ENCODE results near the gene EPS15.
A peak's percentile ranks its signal among the peaks of the same experiment; 100 is the strongest.
"Not testable (repeated sequence)": the region's sequence is repeated elsewhere in the genome, so short reads cannot be mapped to it uniquely, and the experiment has no call there.

EPS15 gene

GRCh38 chr1:51534447-51534846 is 15.4 kb upstream of the EPS15 start:
- no peaks in the 10 kb centered on the region for H3K9me3 Mint-ChIP-seq
- H3K27ac Mint-ChIP-seq = peak overlapping the region; percentile 39 to 88
- H3K4me1 Mint-ChIP-seq (ENCODE audit: low read depth in 2 of 2) = peaks cover 0 to 5% of the 10 kb centered on the region in 2 donors
- no peaks in the 10 kb centered on the region for H3K27me3 Mint-ChIP-seq
- ATAC-seq (replicated peaks) (peak; percentile 14), DNase-seq (no peak)
- no peaks in the 10 kb centered on the region for H3K36me3 Mint-ChIP-seq (ENCODE audit: insufficient read depth)
- H3K4me3 Mint-ChIP-seq = no peak overlapping the region

GRCh38 chr1:51532853-51533252 is 13.8 kb upstream of the EPS15 start:
- H3K4me1 Mint-ChIP-seq (ENCODE audit: low read depth in 2 of 2) = peaks cover 0 to 5% of the 10 kb centered on the region in 2 donors
- H3K36me3 Mint-ChIP-seq (ENCODE audit: insufficient read depth) = no peaks in the 10 kb centered on the region
- DNase-seq (no peak), ATAC-seq (replicated peaks) (no peak)
- H3K4me3 Mint-ChIP-seq = no peak overlapping the region
- no peaks in the 10 kb centered on the region for H3K9me3 Mint-ChIP-seq
- H3K27me3 Mint-ChIP-seq = no peaks in the 10 kb centered on the region
- no peak overlapping the region for H3K27ac Mint-ChIP-seq

- not testable (repeated sequence) for H3K36me3 Mint-ChIP-seq (ENCODE audit: insufficient read depth); H3K4me3 Mint-ChIP-seq; H3K4me1 Mint-ChIP-seq (ENCODE audit: low read depth in 2 of 2); H3K27ac Mint-ChIP-seq; DNase-seq; H3K9me3 Mint-ChIP-seq; H3K27me3 Mint-ChIP-seq; ATAC-seq (replicated peaks)
These were observed 11.4 kb upstream of the EPS15 start for GRCh38 chr1:51530447-51530846.

- Mint-ChIP-seq H3K36me3 (ENCODE audit: insufficient read depth) (no peaks in the 10 kb centered on the region), H3K9me3 (no peaks in the 10 kb centered on the region), H3K27me3 (no peaks in the 10 kb centered on the region), H3K4me1 (ENCODE audit: low read depth in 2 of 2) (no peaks in the 10 kb centered on the region), H3K4me3 (no peak overlapping the region), H3K27ac (no peak overlapping the region)
- DNase-seq (no peak), ATAC-seq (replicated peaks) (no peak)
These were observed 8.1 kb upstream of the EPS15 start for GRCh38 chr1:51527144-51527543.

GRCh38 chr1:51526248-51526647 is 7.2 kb upstream of the EPS15 start:
- no peak for ATAC-seq (replicated peaks)

GRCh38 chr1:51525295-51525694 is 6.2 kb upstream of the EPS15 start:
- ATAC-seq (replicated peaks) = no peak
- Mint-ChIP-seq H3K4me3 (no peak overlapping the region), H3K27ac (no peak overlapping the region), H3K36me3 (ENCODE audit: insufficient read depth) (peaks cover 6% of the 10 kb centered on the region), H3K9me3 (peaks cover 0 to under 1% of the 10 kb centered on the region in 2 donors), H3K4me1 (ENCODE audit: low read depth in 2 of 2) (peaks cover 10% of the 10 kb centered on the region in 2 donors), H3K27me3 (no peaks in the 10 kb centered on the region)
- no peak for DNase-seq

More at GRCh38 chr1:51526248-51526647, 7.2 kb upstream of the EPS15 start:
- H3K9me3 Mint-ChIP-seq = no peaks in the 10 kb centered on the region
- no peak overlapping the region for H3K27ac Mint-ChIP-seq
- no peak overlapping the region for H3K4me3 Mint-ChIP-seq
- peaks cover under 1% of the 10 kb centered on the region in 2 donors for H3K4me1 Mint-ChIP-seq (ENCODE audit: low read depth in 2 of 2)
- no peak for DNase-seq
- no peaks in the 10 kb centered on the region for H3K27me3 Mint-ChIP-seq
- no peaks in the 10 kb centered on the region for H3K36me3 Mint-ChIP-seq (ENCODE audit: insufficient read depth)

GRCh38 chr1:51524817-51525216 is 5.8 kb upstream of the EPS15 start:
- Mint-ChIP-seq H3K36me3 (ENCODE audit: insufficient read depth) (peaks cover 11% of the 10 kb centered on the region), H3K27ac (no peak overlapping the region), H3K4me3 (no peak overlapping the region), H3K4me1 (ENCODE audit: low read depth in 2 of 2) (peaks cover 15% of the 10 kb centered on the region in 2 donors), H3K9me3 (peaks cover 0 to 6% of the 10 kb centered on the region in 2 donors), H3K27me3 (no peaks in the 10 kb centered on the region)
- DNase-seq (no peak), ATAC-seq (replicated peaks) (no peak)

- peaks cover 0 to 8% of the 10 kb centered on the region in 2 donors for H3K9me3 Mint-ChIP-seq
- peaks cover 17% of the 10 kb centered on the region for H3K36me3 Mint-ChIP-seq (ENCODE audit: insufficient read depth)
- H3K4me1 Mint-ChIP-seq (ENCODE audit: low read depth in 2 of 2) = peaks cover 16 to 20% of the 10 kb centered on the region in 2 donors
- no peak overlapping the region for H3K4me3 Mint-ChIP-seq
- H3K27ac Mint-ChIP-seq = no peak overlapping the region
- H3K27me3 Mint-ChIP-seq = no peaks in the 10 kb centered on the region
- ATAC-seq (replicated peaks) = no peak
- DNase-seq = no peak
These were observed 4.9 kb upstream of the EPS15 start for GRCh38 chr1:51523931-51524330.

- ATAC-seq (replicated peaks) = peak; percentile 66
- no peaks in the 10 kb centered on the region for H3K27me3 Mint-ChIP-seq
- H3K36me3 Mint-ChIP-seq (ENCODE audit: insufficient read depth) = peaks cover 29% of the 10 kb centered on the region
- DNase-seq = peak; percentile 21 to 36 (median 23)
- peak overlapping the region; percentile 97 to 98 for H3K27ac Mint-ChIP-seq
- peak overlapping the region; percentile 28 to 75 for H3K4me3 Mint-ChIP-seq
- H3K4me1 Mint-ChIP-seq (ENCODE audit: low read depth in 2 of 2) = peaks cover 41 to 42% of the 10 kb centered on the region in 2 donors
- peaks cover 0 to 8% of the 10 kb centered on the region in 2 donors for H3K9me3 Mint-ChIP-seq
These were observed 1.7 kb upstream of the EPS15 start for GRCh38 chr1:51520700-51521248.

GRCh38 chr1:51519865-51520699 is 1.0 kb upstream of the EPS15 start:
- no peak for ATAC-seq (replicated peaks)
- peaks cover 0 to 8% of the 10 kb centered on the region in 2 donors for H3K9me3 Mint-ChIP-seq
- H3K4me3 Mint-ChIP-seq = peak overlapping the region; percentile 28 to 75
- peaks cover 46 to 48% of the 10 kb centered on the region in 2 donors for H3K4me1 Mint-ChIP-seq (ENCODE audit: low read depth in 2 of 2)
- H3K36me3 Mint-ChIP-seq (ENCODE audit: insufficient read depth) = peaks cover 29% of the 10 kb centered on the region
- H3K27ac Mint-ChIP-seq = peak overlapping the region; percentile 97 to 98
- DNase-seq = no peak
- H3K27me3 Mint-ChIP-seq = no peaks in the 10 kb centered on the region

GRCh38 chr1:51518586-51519047 is 449 bp downstream of the EPS15 start:
- peak overlapping the region; percentile 97 to 98 for H3K27ac Mint-ChIP-seq

GRCh38 chr1:51518033-51518585 is 957 bp downstream of the EPS15 start:
- DNase-seq = peak; percentile 46 to 56 (median 46)
- peak overlapping the region; percentile 97 to 98 for H3K27ac Mint-ChIP-seq
- H3K27me3 Mint-ChIP-seq = no peaks in the 10 kb centered on the region
- peaks cover 53 to 60% of the 10 kb centered on the region in 2 donors for H3K4me1 Mint-ChIP-seq (ENCODE audit: low read depth in 2 of 2)
- peaks cover 29% of the 10 kb centered on the region for H3K36me3 Mint-ChIP-seq (ENCODE audit: insufficient read depth)
- peaks cover 0 to 8% of the 10 kb centered on the region in 2 donors for H3K9me3 Mint-ChIP-seq
- peak overlapping the region; percentile 96 to 100 for H3K4me3 Mint-ChIP-seq
- peak; percentile 47 for ATAC-seq (replicated peaks)

More at GRCh38 chr1:51518586-51519047, 449 bp downstream of the EPS15 start:
- Mint-ChIP-seq H3K4me1 (ENCODE audit: low read depth in 2 of 2) (peaks cover 52 to 59% of the 10 kb centered on the region in 2 donors), H3K4me3 (peak overlapping the region; percentile 96 to 100), H3K36me3 (ENCODE audit: insufficient read depth) (peaks cover 29% of the 10 kb centered on the region), H3K27me3 (no peaks in the 10 kb centered on the region), H3K9me3 (peaks cover 0 to 8% of the 10 kb centered on the region in 2 donors)
- peak; percentile 28 for ATAC-seq (replicated peaks)
- peak; percentile 8 to 21 (median 20) for DNase-seq

- DNase-seq (no peak), ATAC-seq (replicated peaks) (no peak)
- H3K9me3 Mint-ChIP-seq = peaks cover 0 to 8% of the 10 kb centered on the region in 2 donors
- H3K27ac Mint-ChIP-seq = peak overlapping the region; percentile 97 to 98
- H3K36me3 Mint-ChIP-seq (ENCODE audit: insufficient read depth) = peaks cover 29% of the 10 kb centered on the region
- H3K27me3 Mint-ChIP-seq = no peaks in the 10 kb centered on the region
- H3K4me3 Mint-ChIP-seq = peak overlapping the region; percentile 96 to 100
- peaks cover 56 to 64% of the 10 kb centered on the region in 2 donors for H3K4me1 Mint-ChIP-seq (ENCODE audit: low read depth in 2 of 2)
These were observed 1.6 kb downstream of the EPS15 start for GRCh38 chr1:51517361-51518032.
